OCI-LY1 (cell line): ENCODE measurements around the gene PRKAR1A.

ENCODE experiments used
- H2AFZ ChIP-seq: fragments of 200-600 bp; sonication (generic), shearing (Covaris generic); 2 replicates; pipeline ENCODE4 v1.6.0; 2014; ENCODE audit warnings: antibody characterized with exemption, mild to moderate bottlenecking, low read length
- H3F3A ChIP-seq: fragments of 200-600 bp; sonication (generic), shearing (Covaris generic); 2 replicates; pipeline ENCODE4 v1.6.0; 2014; ENCODE audit warnings: mild to moderate bottlenecking, antibody characterized with exemption, low read length, moderate library complexity; ENCODE audit not compliant: insufficient read depth
- H3K27ac ChIP-seq: fragments of 200-600 bp; sonication (generic); 2 replicates; pipeline ENCODE4 v1.5.1; 2014; ENCODE audit warnings: low read length, mixed run types, mild to moderate bottlenecking, low read depth; ENCODE audit not compliant: poor library complexity, severe bottlenecking
- H3K27me3 ChIP-seq: fragments of 200-600 bp; sonication (generic); 2 replicates; pipeline ENCODE4 v1.6.0; 2014; ENCODE audit warnings: antibody characterized with exemption, mild to moderate bottlenecking, low read length, moderate library complexity; ENCODE audit not compliant: insufficient read depth
- H3K36me3 ChIP-seq: fragments of 200-600 bp; sonication (generic); 2 replicates; pipeline ENCODE4 v1.6.1; 2014; ENCODE audit warnings: mild to moderate bottlenecking, antibody characterized with exemption, low read length, moderate library complexity, mixed read lengths; ENCODE audit not compliant: insufficient read depth
- H3K4me1 ChIP-seq: fragments of 200-600 bp; sonication (generic); 2 replicates; pipeline ENCODE4 v1.5.1; 2014; ENCODE audit warnings: mild to moderate bottlenecking, low read length, moderate library complexity; ENCODE audit not compliant: insufficient read depth, severe bottlenecking
- H3K4me2 ChIP-seq: fragments of 200-600 bp; sonication (generic), shearing (Covaris generic); 2 replicates; pipeline ENCODE4 v1.6.1; 2014; ENCODE audit warnings: low read length
- H3K4me3 ChIP-seq: fragments of 200-600 bp; sonication (generic); 2 replicates; pipeline ENCODE4 v1.5.1; 2014; ENCODE audit warnings: low read length, low read depth, mild to moderate bottlenecking, mixed read lengths; ENCODE audit not compliant: poor library complexity, severe bottlenecking
- H3K79me2 ChIP-seq: fragments of 200-600 bp; shearing (Covaris generic); 2 replicates; pipeline ENCODE4 v1.6.1; 2016; ENCODE audit warnings: mixed run types, low read length, mixed read lengths; ENCODE audit not compliant: insufficient read depth
- H3K9ac ChIP-seq: fragments of 200-600 bp; sonication (generic), shearing (Covaris generic); 2 replicates; pipeline ENCODE4 v1.6.1; 2014; ENCODE audit warnings: mild to moderate bottlenecking, low read length, mixed read lengths
- H3K9me2 ChIP-seq: fragments of 200-600 bp; sonication (generic), shearing (Covaris generic); 2 replicates; pipeline ENCODE4 v1.6.1; 2014; ENCODE audit warnings: low read depth, mild to moderate bottlenecking, low read length, mixed read lengths
- H3K9me3 ChIP-seq: fragments of 200-600 bp; shearing (Covaris generic); 2 replicates; pipeline ENCODE4 v1.6.1; 2014; ENCODE audit warnings: low read length, mixed read lengths
- H4K20me1 ChIP-seq: fragments of 200-600 bp; sonication (generic), shearing (Covaris generic); 2 replicates; pipeline ENCODE4 v1.6.0; 2016; ENCODE audit warnings: mild to moderate bottlenecking, low read length; ENCODE audit not compliant: insufficient read depth
- EZH2 ChIP-seq: fragments of 200-600 bp; sonication (generic), shearing (Covaris generic); IDR thresholded peaks from 2 replicates; pipeline ENCODE4 v1.8.0; 2017; ENCODE audit warnings: borderline replicate concordance, mixed run types, mild to moderate bottlenecking, antibody characterized with exemption, low read length, moderate library complexity, mixed read lengths
- TF ChIP-seq, protein P1 (sequence below): fragments of 200-600 bp; sonication (generic), shearing (Covaris generic); IDR thresholded peaks from 2 replicates; pipeline ENCODE4 v1.5.1; 2017; ENCODE audit warnings: mild to moderate bottlenecking, antibody characterized with exemption, low read length, moderate library complexity, mixed read lengths

Gene PRKAR1A

DNA sequence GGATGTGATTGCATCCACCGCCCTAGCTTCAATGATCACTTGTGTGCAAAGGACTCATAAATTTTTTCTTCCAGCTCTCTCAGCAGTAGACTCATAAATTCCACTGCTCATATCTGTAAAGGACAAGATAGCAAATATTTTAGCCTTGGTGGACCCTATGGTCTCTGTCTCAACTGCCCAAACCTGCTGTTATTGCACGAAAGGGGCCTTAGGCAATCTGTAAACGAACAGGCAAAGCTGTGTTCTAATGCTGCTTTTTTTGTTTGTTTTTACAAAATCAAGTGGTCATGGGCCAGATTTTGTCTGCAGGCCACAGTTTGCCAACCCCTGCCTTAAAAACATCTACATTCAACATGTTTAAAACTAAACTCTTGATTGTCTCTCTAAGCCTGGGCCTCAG is 54.8 kb downstream of the PRKAR1A start:
- TF ChIP-seq EZH2 = no peak
- TF ChIP-seq, protein P1, sequence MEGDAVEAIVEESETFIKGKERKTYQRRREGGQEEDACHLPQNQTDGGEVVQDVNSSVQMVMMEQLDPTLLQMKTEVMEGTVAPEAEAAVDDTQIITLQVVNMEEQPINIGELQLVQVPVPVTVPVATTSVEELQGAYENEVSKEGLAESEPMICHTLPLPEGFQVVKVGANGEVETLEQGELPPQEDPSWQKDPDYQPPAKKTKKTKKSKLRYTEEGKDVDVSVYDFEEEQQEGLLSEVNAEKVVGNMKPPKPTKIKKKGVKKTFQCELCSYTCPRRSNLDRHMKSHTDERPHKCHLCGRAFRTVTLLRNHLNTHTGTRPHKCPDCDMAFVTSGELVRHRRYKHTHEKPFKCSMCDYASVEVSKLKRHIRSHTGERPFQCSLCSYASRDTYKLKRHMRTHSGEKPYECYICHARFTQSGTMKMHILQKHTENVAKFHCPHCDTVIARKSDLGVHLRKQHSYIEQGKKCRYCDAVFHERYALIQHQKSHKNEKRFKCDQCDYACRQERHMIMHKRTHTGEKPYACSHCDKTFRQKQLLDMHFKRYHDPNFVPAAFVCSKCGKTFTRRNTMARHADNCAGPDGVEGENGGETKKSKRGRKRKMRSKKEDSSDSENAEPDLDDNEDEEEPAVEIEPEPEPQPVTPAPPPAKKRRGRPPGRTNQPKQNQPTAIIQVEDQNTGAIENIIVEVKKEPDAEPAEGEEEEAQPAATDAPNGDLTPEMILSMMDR = no peak
- Histone ChIP-seq H3F3A (no peaks in the 10 kb centered on the region), H2AFZ (no peak overlapping the region), H3K9ac (no peak overlapping the region), H3K27me3 (no peaks in the 10 kb centered on the region; the same call in 1 of the 2 replicates), H3K79me2 (no peaks in the 10 kb centered on the region), H3K4me3 (no peak overlapping the region), H3K4me2 (no peak overlapping the region), H4K20me1 (no peaks in the 10 kb centered on the region), H3K9me2 (no peaks in the 10 kb centered on the region), H3K36me3 (no peaks in the 10 kb centered on the region), H3K4me1 (no peaks in the 10 kb centered on the region), H3K27ac (no peak overlapping the region), H3K9me3 (no peaks in the 10 kb centered on the region)

DNA sequence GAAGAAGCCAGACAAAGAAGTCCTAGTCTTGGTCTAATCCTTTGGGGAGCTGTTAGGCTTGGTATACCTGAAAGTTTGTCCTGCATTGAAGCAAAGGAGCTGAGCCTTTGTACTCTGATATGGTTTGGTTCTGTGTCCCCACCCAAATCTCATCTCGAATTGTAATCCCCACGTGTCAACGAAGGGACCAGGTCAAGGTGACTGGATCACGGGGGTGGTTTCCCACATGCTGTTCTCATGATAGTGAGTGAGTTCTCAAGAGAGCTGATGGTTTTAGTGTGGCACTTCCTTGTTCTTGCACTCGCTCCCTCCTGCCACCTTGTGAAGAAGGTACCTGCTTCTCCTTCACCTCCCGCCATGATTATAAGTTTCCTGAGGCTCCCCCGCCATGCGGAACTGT is 55.4 kb downstream of the PRKAR1A start:
- H3K27me3 ChIP-seq = no peaks in the 10 kb centered on the region; the same call in 1 of the 2 replicates
- TF ChIP-seq, protein P1 = no peak
- no peak for TF ChIP-seq EZH2
- no peaks in the 10 kb centered on the region for H4K20me1 ChIP-seq
- H3K4me2 ChIP-seq = no peak overlapping the region
- no peaks in the 10 kb centered on the region for H3K9me2 ChIP-seq
- no peak overlapping the region for H3K9ac ChIP-seq
- no peaks in the 10 kb centered on the region for H3K79me2 ChIP-seq
- H3K9me3 ChIP-seq = no peaks in the 10 kb centered on the region
- H3K4me1 ChIP-seq = no peaks in the 10 kb centered on the region
- no peak overlapping the region for H3K27ac ChIP-seq
- H3F3A ChIP-seq = no peaks in the 10 kb centered on the region
- no peaks in the 10 kb centered on the region for H3K36me3 ChIP-seq
- H3K4me3 ChIP-seq = no peak overlapping the region
- H2AFZ ChIP-seq = no peak overlapping the region

DNA sequence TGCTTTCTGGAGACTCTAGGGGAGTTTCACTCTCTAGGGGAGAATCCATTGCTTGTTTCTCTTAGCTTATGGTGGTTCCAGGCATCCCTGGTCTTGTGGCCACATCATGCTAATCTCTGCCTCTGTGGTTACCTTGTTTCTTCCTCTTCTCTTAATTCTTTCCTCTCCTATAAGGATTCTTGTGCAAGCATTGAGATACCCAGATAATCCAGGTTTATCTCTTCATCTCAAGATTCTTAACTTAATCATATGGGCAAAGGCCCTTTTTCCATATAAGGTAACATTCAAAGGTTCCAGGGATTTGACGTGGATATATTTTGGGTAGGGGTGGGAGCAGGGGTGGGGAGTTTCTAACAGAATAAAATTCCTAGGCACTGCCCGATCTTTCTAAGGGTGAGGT is 56.4 kb downstream of the PRKAR1A start:
- H3K79me2 ChIP-seq = no peaks in the 10 kb centered on the region
- H3K27ac ChIP-seq = no peak overlapping the region
- no peaks in the 10 kb centered on the region for H3K9me3 ChIP-seq
- H3K4me2 ChIP-seq = no peak overlapping the region
- H3K9ac ChIP-seq = no peak overlapping the region
- no peaks in the 10 kb centered on the region for H4K20me1 ChIP-seq
- H3K4me1 ChIP-seq = no peaks in the 10 kb centered on the region
- no peaks in the 10 kb centered on the region for H3K36me3 ChIP-seq
- no peaks in the 10 kb centered on the region for H3F3A ChIP-seq
- H3K4me3 ChIP-seq = no peak overlapping the region
- H3K9me2 ChIP-seq = no peaks in the 10 kb centered on the region
- TF ChIP-seq, protein P1 = no peak
- TF ChIP-seq EZH2 = no peak
- no peak overlapping the region for H2AFZ ChIP-seq
- no peaks in the 10 kb centered on the region; the same call in 1 of the 2 replicates for H3K27me3 ChIP-seq
